Superior temporal gyrus (tissue), 1 donor: Measurements from ENCODE around the gene LAIR1.
"Not testable (repeated sequence)": the region's sequence is repeated elsewhere in the genome, so short reads cannot be mapped to it uniquely, and the experiment has no call there.

ENCODE experiments used
- DNase-seq: peaks from one replicate; pipeline ENCODE4 v3.0.0-alpha.2; 2016; ENCODE audit errors: extremely low spot score

The LAIR1 gene

GRCh38 chr19:54364775-54365257, at the start of gene LAIR1:
Gene LAIR1 (minus strand): TSS chr19:54364931. CDS start chr19:54364804, 127 bp downstream.
- DNase-seq = no peak

GRCh38 chr19:54414156-54414555, 49.4 kb upstream of the LAIR1 start:
- DNase-seq = no peak

GRCh38 chr19:54412877-54413276, 48.1 kb upstream of the LAIR1 start:
- no peak for DNase-seq

GRCh38 chr19:54411033-54411432, 46.3 kb upstream of the LAIR1 start:
- DNase-seq = no peak

- DNase-seq = no peak
Observed at GRCh38 chr19:54408456-54409026, 43.8 kb upstream of the LAIR1 start.

GRCh38 chr19:54407780-54408179, 43.0 kb upstream of the LAIR1 start:
- DNase-seq = no peak

GRCh38 chr19:54405628-54406027, 40.9 kb upstream of the LAIR1 start:
- DNase-seq = no peak

GRCh38 chr19:54403054-54403453, 38.3 kb upstream of the LAIR1 start:
- no peak for DNase-seq

GRCh38 chr19:54400913-54401312, 36.2 kb upstream of the LAIR1 start:
- peak; percentile 1 for DNase-seq

- DNase-seq = no peak
Observed at GRCh38 chr19:54399189-54399588, 34.5 kb upstream of the LAIR1 start.

GRCh38 chr19:54395685-54396084, 31.0 kb upstream of the LAIR1 start:
- DNase-seq = no peak

GRCh38 chr19:54393381-54393780, 28.6 kb upstream of the LAIR1 start:
- no peak for DNase-seq

GRCh38 chr19:54392105-54392504, 27.4 kb upstream of the LAIR1 start:
- DNase-seq = no peak

- DNase-seq = no peak
Observed at GRCh38 chr19:54391589-54392061, 26.9 kb upstream of the LAIR1 start.

- DNase-seq = peak; percentile 73
Observed at GRCh38 chr19:54390942-54391577, 26.3 kb upstream of the LAIR1 start.

- no peak for DNase-seq
Observed at GRCh38 chr19:54389553-54389952, 24.8 kb upstream of the LAIR1 start.

GRCh38 chr19:54388802-54389139, 24.0 kb upstream of the LAIR1 start:
- no peak for DNase-seq

- DNase-seq = no peak
Observed at GRCh38 chr19:54387991-54388801, 23.5 kb upstream of the LAIR1 start.

GRCh38 chr19:54383330-54383729, 18.6 kb upstream of the LAIR1 start:
- no peak for DNase-seq

- not testable (repeated sequence) for DNase-seq
Observed at GRCh38 chr19:54382041-54382440, 17.3 kb upstream of the LAIR1 start.

GRCh38 chr19:54380897-54381296, 16.2 kb upstream of the LAIR1 start:
- no peak for DNase-seq

GRCh38 chr19:54379187-54379678, 14.5 kb upstream of the LAIR1 start:
- DNase-seq = no peak
